ENCODE measurements around the gene STK17A.

STK17A gene

GRCh38 chr7:43637114-43637806 is 54.4 kb downstream of the STK17A start:
- no peak for DNase-seq

- DNase-seq: no peak
Observed at GRCh38 chr7:43639858-43640491, 57.1 kb downstream of the STK17A start.

DNA sequence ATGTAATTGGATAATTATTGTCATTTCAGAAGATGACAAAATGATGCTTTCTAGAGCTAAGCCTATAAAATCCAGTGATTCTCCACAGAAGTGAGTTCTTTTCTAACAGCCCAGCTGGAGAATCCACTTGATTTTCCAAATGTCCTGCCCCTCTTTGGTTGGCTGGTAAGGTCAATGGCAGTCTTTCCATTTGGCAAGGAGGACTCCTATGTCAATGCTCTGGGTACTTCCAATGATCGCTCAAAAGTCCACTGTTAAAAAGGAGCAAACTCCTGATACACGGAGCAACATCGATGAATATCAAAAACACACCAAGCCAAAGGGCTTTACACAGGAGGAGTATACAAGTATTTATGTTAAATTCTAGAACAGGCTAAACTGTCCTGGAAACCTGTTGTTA is 57.8 kb downstream of the STK17A start:
- no peak for DNase-seq

- DNase-seq: no peak
Observed at GRCh38 chr7:43642897-43643630, 60.2 kb downstream of the STK17A start.

GRCh38 chr7:43643846-43644245 is 60.9 kb downstream of the STK17A start:
- DNase-seq: no peak

GRCh38 chr7:43645699-43646226 is 62.9 kb downstream of the STK17A start:
- no peak for DNase-seq

DNA sequence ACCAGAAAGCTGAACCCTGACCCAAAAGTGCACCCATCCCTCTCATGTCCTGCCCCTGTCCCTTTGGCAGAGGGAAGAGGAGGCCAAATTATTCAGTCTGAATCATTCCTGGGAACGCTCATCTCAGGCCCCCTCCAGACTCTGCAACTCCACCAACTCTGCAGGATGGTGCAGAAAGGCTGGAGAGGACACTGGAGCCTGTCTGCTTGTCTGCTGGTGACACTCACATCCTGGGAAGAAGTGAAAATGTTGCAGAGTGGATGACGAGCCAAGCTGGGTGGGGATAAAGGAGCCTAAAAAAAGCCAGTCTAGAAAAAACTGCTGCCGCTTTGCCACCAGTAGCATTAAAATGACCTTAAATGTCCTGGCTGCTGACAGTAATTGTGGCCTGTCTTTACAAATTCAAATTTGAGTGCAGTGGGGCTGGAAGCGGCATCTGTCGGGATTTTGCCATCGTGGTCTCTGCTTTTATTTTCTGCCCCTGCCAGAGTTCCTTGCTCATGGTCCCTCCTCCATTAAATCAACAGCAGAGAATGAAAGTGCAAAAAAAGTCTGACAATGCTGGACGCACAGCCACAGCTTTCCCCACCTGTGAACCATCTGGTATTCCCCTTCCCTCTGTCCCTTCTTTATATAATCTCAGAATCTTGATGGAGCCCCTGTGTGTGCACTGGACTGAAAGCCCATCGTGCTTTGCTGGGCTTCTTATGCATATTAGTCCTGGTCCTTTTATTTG is 63.9 kb downstream of the STK17A start:
- DNase-seq: no peak

DNA sequence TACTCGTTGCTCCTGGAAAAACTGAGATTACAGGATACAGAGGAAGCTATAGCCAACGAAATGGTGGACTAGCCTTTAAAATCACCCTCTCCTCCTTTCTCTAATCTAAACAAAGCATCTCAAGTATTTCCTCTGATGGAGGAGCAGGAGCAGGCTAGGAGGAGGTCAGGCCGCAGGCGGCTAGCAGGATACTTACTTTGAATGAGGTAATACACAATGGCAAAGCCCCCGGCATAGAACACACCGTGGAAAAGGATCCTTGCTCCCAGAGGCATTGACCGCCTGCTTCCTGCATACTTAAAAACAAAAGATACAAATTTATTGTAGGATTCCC is 64.4 kb downstream of the STK17A start:
- DNase-seq: no peak

- DNase-seq: no peak
Observed at GRCh38 chr7:43647673-43648472, 65.0 kb downstream of the STK17A start.

DNA sequence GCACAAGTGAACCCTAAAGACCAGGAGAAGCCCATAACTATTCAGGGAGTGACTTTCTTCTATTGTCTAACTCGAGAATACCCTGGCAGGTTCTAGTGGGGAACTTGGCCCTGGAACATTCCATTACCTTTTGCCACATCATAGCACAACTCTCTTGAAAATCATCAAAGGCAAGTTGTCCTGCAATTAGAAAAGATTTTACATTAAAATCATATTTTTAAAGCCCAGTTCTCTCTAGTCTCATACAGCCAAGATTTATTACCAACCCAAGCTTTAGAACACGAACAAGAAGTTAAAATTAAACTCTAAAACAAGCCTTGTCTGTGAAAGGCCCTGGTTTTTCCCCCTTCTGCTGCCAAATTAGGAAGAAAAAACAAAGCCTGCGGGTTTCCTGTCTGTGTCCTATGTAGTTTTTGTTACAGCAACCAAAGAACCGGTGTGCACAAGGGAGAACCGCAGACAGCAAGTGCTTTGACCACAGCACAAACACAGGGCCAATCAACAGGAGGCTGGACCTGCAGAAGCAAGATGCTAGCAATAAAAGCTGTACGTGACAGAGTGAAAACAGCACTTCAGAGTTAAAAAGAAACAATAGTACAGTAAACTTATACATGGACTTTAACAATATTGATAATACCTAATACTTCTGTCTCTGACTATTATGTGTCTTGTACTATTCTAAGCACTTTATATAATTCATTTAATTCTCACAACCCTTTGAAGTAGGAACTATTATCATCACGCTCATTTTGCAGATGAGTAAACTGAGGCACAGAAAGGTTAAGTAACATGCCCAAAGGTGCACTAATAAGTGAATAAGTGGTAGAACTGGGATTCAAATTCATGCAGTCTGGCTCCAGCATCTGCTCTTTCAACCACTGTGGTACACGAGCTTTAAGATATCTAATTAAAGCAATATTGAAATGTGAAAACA is 65.8 kb downstream of the STK17A start:
- DNase-seq: no peak

DNA sequence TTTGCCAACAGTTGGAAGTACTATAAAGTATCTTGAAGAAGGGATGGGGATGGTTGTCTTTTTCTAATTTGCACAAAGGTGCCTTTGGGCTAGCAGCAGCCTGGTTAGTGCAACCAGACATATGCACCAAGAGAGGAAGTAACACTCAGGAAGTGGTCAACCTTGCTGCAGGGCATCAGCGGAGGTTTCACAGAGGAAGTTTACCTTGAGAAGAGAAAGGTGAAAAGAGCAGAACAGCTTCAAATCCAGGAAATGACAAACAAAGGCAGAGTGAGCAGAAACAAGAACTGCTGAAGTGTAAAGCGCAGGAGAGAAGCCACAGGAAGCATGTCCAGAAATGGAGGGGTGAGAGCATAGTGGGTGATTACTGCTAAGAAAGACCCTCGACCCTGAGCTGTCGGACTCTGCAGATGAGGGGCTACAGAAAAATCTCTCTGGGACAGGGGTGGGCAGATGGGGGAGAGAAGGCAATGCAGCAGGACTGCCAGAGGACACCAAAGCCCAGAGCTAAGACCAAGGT is 66.9 kb downstream of the STK17A start:
- no peak for DNase-seq

DNA sequence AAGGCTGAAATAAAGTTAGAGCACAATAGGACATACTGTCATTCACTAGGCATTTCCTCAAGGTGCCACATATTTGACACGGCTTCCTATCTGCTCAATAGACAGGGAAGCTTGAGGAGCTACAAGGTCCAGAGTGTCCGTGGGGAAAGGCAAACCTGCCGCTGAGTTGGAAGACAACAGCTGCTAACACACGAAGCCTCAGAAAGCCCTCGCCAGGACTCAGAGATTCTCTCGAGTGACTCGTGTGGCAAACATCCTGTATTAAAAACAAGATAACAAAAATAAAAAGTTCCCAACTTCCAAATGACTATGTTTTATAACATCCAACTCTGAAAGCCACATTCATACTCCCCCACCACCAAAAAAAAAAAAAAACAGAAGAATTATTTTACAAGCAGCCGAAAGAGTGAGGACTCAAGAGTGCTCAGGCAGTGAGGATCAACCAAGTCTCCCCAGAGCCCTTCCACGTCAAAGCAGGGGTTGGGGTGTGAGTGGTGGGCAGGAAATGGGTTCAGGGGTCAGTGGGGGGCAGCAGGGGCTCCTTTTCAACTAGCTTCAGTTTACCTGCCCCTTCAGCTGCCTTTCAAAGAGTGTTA is 67.6 kb downstream of the STK17A start:
- DNase-seq: no peak

DNA sequence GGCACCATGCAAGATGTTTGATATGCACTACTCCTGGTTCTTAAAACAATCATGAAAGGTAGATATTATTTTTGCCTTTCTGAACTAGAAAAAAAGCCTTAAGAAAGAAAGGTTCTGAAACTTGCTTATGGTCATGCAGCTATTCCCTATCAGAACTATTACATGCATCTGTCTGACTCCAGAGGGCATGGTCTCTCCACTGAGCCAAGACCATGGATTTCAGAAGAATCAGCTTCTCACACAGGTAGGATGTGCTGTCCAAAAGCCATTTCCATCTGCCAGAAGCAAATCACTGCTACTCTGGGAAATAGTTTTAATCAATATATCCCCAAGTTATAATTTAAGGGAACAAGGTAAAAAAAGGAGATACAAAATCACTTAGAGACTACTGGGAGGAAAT is 69.5 kb downstream of the STK17A start:
- no peak for DNase-seq

DNA sequence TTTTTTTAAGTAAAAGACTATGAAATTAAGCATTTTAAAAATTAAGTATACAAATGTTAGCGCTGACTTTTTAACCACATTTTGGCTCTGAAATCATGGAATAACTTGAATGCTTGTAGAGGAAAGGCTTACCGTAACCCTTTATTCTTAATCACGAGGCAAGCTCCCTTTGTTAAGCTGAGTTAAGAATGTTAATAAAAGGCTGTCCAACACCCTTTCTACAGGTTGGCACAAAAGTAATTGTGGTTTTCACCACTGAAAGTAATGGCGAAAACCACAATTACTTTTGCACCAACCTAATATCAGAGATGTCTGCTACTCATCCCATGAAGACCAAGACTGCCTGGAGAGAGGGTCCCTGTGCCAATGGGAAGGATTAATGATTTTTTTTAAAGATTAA is 70.6 kb downstream of the STK17A start:
- no peak for DNase-seq

- DNase-seq: no peak
Observed at GRCh38 chr7:43653891-43654504, 71.1 kb downstream of the STK17A start.

DNA sequence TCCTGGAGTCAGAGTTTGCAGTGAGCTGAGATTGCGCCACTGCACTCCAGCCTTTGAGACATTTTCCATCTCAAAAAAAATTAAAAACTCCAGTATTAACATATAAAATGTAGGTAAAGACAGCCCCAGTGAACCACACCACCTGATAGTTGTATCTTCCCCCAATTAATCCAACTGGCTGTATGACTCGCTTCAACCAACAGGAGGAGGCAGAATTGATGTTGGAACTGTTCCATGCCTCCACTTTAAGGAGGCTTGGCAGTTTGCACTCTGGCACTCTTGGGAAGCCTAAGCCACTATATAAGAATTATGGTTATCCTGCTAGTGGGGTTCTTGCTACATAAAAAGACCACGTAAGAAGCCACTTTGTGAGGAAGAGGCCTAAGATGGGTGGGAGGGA is 72.7 kb downstream of the STK17A start:
- DNase-seq: no peak

GRCh38 chr7:43656997-43657396 is 74.1 kb downstream of the STK17A start:
- DNase-seq: no peak

DNA sequence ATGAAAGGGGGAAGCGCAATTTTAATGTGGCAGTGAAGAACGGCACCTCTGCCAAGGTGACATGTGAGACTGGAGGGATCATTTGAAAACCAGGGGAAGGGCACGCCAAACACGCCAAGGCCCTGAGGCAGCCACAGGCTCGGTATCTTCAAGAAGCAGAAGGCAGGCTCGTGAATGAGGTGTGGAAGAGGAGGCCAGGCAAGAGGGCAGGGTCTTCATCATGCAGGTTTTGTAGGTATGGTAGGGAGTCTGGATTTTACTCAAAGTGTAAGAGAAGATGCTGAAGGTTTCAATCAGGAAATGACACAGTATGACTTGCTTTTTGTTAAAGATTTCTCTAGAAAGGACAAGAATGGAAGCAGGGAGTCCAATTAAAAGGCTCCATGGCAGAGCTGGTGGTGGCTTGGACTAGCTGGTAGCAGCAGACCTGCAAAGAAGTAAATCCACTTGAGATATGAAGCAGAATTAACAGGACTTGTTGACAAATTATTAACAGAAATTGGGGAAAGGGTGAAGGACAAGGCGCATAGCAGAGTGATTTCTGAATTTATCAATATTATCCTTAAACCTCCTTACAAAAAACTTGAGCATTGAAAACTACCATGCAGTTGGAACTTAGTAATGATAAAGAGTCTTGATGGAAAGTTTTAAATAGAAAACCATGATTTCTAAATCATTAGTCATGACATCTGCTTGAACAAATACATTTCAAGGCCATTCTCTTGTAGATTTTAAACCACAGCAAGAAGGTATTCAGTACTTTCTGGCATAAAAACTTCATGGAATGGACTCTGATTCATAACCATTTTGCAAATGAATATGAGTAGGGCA is 76.0 kb downstream of the STK17A start:
- DNase-seq: no peak

DNA sequence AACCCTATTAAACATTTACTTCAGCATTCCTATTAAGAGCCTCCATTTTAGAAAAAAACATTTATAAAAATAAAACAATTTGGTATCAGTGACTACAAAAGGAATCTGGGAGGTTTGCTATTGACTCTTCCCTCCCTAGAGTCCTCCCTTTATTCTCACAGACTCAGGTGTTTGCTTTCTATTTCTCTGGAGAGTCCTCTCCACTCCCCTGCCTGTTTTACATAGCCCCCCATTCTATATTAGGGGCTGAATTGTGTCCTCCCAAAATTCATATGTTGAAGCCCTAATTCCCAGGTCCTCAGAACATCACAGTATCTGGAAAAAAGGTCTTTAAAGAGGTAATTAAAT is 76.6 kb downstream of the STK17A start:
- no peak for DNase-seq
